Measurements from ENCODE around the gene NOX3.

GRCh38 chr6:155396605-155397004 is 59.0 kb downstream of the NOX3 start:
- TF ChIP-seq CTCF (conservative IDR thresholded peaks at IDR 0.05 in 1 of 2, IDR thresholded peaks at IDR 0.05 in 1 of 2; ENCODE audit: extremely low read depth in 1 of 2, insufficient read depth in 1 of 2, low read depth in 1 of 2, low read length in 2 of 2) (no peak), EZH2 (IDR thresholded peaks at IDR 0.05; ENCODE audit: borderline replicate concordance, low read length) (no peak)
